ENCODE data around the gene ABHD14A.
"Not testable (repeated sequence)": the region's sequence is repeated elsewhere in the genome, so short reads cannot be mapped to it uniquely, and the experiment has no call there.

ABHD14A gene

GRCh38 chr3:51970606-51971300 lies 4.1 kb upstream of the ABHD14A start:
- in situ Hi-C loops (cut with MboI; ENCODE audit: low sequenced_read_pairs), result no loop called here

- in situ Hi-C loops (cut with MboI; ENCODE audit: low sequenced_read_pairs), result no loop called here
These were observed 3.5 kb upstream of the ABHD14A start for GRCh38 chr3:51971350-51971749.

- in situ Hi-C loops (cut with MboI; ENCODE audit: low sequenced_read_pairs), result no loop called here
These were observed 444 bp upstream of the ABHD14A start for GRCh38 chr3:51974277-51974962.

- in situ Hi-C loops (cut with MboI; ENCODE audit: low sequenced_read_pairs), result no loop called here
These were observed 1.1 kb downstream of the ABHD14A start for GRCh38 chr3:51975852-51976549.

- in situ Hi-C loops (cut with MboI; ENCODE audit: low sequenced_read_pairs), result no loop called here
These were observed 2.7 kb downstream of the ABHD14A start for GRCh38 chr3:51977446-51978142.

- in situ Hi-C loops (cut with MboI; ENCODE audit: low sequenced_read_pairs), result no loop called here
These were observed 3.3 kb downstream of the ABHD14A start for GRCh38 chr3:51978143-51978502.

GRCh38 chr3:51980253-51980652 lies 5.4 kb downstream of the ABHD14A start:
- in situ Hi-C loops (cut with MboI; ENCODE audit: low sequenced_read_pairs), result no loop called here

GRCh38 chr3:51982352-51982837 lies 7.5 kb downstream of the ABHD14A start:
- in situ Hi-C loops (cut with MboI; ENCODE audit: low sequenced_read_pairs), result no loop called here

- in situ Hi-C loops (cut with MboI; ENCODE audit: low sequenced_read_pairs), result no loop called here
These were observed 8.1 kb downstream of the ABHD14A start, which contains the start of gene ACY1 for GRCh38 chr3:51982838-51983577. ACY1 (plus strand) TSS chr3:51983535; CDS start chr3:51984065, 530 bp downstream.

GRCh38 chr3:51983578-51984268 lies 8.9 kb downstream of the ABHD14A start:
- in situ Hi-C loops (cut with MboI; ENCODE audit: low sequenced_read_pairs), result no loop called here

GRCh38 chr3:51984269-51984647 lies 9.4 kb downstream of the ABHD14A start:
- in situ Hi-C loops (cut with MboI; ENCODE audit: low sequenced_read_pairs), result no loop called here

GRCh38 chr3:51985063-51985462 lies 10.2 kb downstream of the ABHD14A start:
- in situ Hi-C loops (cut with MboI; ENCODE audit: low sequenced_read_pairs), result no loop called here

GRCh38 chr3:51986010-51986947 lies 11.4 kb downstream of the ABHD14A start:
- in situ Hi-C loops (cut with MboI; ENCODE audit: low sequenced_read_pairs), result no loop called here

- in situ Hi-C loops (cut with MboI; ENCODE audit: low sequenced_read_pairs), result no loop called here
These were observed 12.7 kb downstream of the ABHD14A start for GRCh38 chr3:51987568-51987967.

- in situ Hi-C loops (cut with MboI; ENCODE audit: low sequenced_read_pairs), result no loop called here
These were observed 13.7 kb downstream of the ABHD14A start for GRCh38 chr3:51988286-51989146.

GRCh38 chr3:51990501-51990971 lies 15.7 kb downstream of the ABHD14A start:
- in situ Hi-C loops (cut with MboI; ENCODE audit: low sequenced_read_pairs), result not testable (repeated sequence)

GRCh38 chr3:51992017-51992682 lies 17.3 kb downstream of the ABHD14A start:
- in situ Hi-C loops (cut with MboI; ENCODE audit: low sequenced_read_pairs), result no loop called here

All from hTERT RPE-1 (cell line).